Left renal cortex interstitium (tissue), 4 donors: Measurements from ENCODE around the gene COL18A1. TPM values are rescaled to one million over a fixed set of nuclear protein-coding genes. Genes with fewer than 3 reads are reported as not detected.
"Not testable (repeated sequence)": the region's sequence is repeated elsewhere in the genome, so short reads cannot be mapped to it uniquely, and the experiment has no call there.

Experiments
- DNase-seq, 4 donors: peaks; one replicate each; pipeline ENCODE4 v3.0.0-alpha.2; 2013; ENCODE audit warnings: low read depth in 4 of 4, low spot score in 2 of 4, missing footprints in 1 of 4
- polyA plus RNA-seq, 4 donors: library from polyadenylated mRNA; unstranded; fragments of 120-200 nt; gene quantifications; one replicate each; pipeline ENCODE4 v1.2.1, GENCODE V29; 2013; ENCODE audit not compliant: insufficient read length in 4 of 4

Gene COL18A1
- polyA plus RNA-seq, 4 donors, result 103 to 225 (median 190) TPM

DNA sequence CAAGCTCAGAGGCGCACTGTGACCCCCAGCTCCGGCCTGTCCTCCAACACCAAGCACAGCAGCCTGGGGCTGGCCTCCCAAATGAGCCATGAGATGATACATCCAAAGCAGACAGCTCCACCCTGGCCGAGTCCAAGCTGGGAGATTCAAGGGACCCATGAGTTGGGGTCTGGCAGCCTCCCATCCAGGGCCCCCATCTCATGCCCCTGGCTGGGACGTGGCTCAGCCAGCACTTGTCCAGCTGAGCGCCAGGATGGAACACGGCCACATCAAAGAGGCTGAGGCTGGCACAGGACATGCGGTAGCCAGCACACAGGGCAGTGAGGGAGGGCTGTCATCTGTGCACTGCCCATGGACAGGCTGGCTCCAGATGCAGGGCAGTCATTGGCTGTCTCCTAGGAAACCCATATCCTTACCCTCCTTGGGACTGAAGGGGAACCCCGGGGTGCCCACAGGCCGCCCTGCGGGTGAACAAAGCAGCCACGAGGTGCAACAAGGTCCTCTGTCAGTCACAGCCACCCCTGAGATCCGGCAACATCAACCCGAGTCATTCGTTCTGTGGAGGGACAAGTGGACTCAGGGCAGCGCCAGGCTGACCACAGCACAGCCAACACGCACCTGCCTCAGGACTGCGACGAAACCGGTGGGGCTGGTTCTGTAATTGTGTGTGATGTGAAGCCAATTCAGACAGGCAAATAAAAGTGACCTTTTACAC lies 108.2 kb downstream of the COL18A1 start:
- no peak for DNase-seq

DNA sequence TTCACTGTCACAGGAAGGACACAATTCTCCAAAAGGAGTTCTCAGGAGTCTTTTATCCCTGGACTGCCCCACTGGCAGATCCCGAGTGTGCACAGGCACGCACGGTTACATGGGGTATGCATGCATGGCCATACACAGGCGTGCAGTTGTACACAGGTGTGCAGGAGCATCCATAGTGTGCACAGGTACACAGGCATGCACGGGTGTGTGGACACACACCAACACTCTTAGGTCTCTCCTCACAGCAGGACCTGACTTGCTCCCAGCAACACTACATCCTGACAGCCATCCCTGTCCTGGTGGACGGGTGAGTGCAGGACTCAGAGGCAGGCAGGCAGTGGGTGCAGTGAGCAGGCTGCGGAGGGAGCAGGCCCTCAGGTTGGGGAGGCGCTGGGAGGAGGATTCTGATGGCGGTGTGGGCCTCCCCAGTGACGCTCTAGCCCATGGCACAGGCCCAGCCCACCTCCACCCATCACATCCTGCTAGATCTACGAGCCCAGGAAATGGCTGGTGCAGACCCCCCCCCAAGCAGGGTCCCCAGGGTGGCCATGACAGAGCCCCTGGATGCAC lies 108.9 kb downstream of the COL18A1 start:
- no peak for DNase-seq

DNA sequence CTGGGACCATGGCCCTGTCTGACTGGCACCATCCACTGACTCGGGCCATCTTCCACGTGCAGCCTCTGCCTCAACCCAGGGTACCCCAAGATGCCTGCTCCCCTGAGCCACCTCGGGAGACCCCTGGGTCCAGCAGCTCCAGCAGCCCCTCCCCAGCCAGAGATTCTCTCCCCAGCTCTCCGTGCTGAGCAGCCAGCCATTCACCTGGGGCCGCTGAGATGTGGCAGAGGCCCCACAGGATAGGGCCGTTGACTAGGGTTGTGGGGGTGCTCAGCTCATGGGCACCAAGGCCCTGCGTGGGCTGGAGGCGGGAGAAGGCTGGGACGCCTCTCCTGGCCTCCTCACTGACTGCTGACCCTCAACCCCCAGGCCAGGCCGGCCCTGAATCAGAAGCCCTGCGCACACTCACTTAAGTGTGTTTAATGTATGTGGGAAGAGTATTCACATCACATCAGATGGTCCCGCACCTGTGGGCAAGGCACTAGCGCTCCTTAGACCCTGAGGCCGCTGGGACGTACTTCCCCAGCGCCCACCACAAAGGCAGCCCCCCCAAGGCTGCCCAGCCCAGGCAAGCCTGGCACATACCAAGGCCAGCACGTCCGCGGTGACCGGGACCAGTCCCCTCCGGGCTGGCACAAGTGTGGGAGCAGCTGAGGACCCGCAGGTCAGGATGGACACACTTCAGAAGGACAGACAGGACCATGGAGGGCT lies 109.5 kb downstream of the COL18A1 start:
- DNase-seq, result no peak

DNA sequence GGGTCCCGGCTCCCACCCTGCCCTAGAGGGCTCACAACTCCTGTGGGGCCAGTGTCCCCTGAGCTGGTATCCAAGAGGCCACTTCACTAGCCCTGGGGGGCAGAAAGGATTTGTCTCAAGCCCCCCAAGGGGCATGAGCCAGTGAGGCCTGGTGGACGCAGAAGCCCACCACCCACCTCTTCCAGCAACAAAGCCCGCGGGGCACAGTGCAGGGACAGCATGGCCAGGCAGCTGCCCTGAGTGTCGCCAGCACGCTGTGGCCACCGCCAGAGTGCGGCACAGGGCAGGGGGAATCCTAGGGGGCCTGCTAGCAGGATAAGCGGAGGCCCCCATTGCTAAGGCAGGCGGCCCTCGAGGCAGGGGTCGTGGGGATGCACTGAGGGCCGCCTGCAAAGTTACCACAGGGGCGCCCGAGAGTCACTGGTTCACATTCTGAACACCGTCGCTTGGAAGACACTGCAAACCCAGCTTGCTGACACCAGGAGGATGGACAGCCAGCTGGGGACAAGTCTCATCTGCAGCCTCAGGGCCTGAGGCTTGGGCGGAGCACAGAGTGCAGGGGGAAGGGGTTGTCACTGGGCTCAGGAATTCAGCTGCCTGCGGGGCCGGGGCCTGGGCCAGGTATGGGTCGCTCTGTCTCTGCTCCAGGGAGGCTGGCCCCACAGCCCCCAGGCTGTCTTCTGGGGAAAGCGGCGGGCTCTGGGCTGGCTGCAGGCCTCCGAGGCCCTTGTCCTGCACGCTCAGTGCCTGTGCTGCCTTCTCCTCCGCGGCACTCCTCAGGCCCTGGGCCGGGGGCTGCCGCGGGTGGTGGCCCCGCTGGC lies 110.5 kb downstream of the COL18A1 start:
- no peak for DNase-seq

DNA sequence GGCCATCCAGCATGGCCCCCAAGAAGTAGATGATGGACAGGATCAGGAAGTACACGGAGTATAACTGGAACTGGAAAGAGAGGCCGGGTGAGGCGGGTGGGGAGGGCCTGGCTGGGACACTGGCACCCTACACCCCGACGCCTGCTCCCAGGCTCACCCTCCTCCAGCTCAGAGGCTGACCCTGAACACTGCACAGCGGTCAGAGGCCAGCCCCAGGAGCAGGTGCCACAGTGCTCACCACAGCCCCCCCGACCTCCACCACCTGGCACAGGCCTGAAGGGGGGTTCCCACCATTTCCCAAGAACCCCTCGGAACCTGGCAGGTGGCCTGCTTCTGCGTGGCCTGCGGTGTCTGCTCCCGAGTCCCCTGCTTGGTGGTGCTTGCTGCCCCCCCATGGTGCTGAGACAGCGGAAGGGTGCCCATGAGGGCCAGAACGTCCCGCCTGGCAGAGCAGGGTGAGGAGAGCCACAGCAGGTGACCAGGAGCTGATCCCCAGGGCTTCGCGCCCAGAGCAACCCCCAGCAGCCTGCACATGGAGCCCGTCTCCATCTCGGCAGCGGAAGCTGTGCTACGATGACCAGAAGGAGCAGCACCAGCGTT lies 111.2 kb downstream of the COL18A1 start:
- no peak for DNase-seq

DNA sequence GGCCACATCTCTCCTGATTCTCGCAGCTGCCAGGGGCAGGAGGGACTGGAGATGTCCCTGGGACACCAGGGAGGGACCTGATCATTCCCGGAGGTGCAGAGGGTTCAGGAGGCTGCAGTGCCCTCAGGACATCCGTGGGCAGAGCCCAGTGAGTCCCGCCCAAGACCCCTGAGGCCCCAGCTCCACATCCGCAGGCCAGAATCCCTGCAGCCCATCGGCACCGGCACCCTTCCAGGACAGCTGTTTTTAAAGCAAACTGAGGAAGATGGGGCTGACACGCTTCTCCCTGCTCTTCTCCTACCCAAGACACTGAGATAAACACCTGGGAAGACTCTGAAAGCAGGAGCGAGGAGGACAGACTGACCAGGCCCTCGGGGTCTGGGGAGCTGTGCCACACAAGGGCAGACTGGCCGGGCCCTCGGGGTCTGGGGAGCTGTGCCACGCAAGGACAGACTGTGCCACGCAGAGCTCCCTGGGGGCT lies 111.7 kb downstream of the COL18A1 start:
- DNase-seq, result no peak

DNA sequence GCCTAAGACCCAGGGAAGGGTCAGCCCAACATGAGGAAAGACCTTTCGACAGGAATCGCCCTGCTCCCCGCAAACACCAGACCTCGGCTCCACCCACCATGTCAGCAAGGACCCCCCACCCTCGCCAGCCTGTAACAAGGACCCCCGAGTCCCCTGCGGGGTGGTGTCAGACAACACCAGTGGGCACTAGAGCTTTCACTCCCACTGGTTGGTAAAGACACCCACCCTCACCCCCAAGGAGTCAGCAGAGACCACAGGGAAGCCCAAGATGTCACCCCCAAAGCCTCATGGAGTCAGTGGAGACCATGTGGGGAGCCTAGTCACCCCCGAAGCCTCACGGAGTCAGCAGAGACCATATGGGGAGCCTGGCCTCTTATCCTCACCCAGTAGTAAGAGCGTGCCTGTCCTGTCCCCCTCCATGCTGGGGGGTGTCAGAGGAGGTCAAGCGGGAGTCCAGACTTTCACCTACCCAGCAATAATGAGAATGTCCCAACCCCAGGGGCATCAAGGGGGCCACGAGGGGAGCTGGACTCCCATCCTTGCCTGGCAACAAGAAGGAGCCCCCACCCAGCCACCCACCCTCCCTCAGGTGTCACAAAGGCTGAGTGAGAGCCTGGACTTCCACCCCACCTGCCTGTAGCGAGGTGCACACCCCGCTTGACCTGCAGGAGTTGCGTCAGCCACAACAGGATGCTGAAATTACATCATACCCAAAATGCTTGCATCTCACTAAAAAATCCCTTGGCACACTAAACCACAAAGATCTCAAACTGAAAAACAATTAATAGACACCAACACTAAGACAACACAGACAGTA lies 112.5 kb downstream of the COL18A1 start:
- DNase-seq, result no peak

DNA sequence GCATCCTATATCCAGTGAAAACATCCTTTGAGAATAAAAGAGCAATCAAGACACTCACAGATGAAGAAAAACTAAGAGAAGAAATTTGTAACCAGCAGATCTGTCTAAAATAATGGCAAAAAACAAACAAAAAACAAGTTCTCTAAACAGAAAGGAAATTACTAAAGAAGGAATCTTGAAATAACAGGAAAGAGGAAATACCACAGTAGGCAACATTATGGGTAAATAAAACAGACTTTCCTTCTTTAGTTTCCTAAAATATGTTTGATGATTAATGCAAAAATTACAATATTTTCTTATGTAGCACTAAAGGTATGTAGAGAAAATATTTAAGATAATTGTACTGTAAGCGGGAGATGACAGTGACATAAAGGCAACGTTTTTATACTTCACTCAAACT lies 113.8 kb downstream of the COL18A1 start:
- DNase-seq, result no peak

DNA sequence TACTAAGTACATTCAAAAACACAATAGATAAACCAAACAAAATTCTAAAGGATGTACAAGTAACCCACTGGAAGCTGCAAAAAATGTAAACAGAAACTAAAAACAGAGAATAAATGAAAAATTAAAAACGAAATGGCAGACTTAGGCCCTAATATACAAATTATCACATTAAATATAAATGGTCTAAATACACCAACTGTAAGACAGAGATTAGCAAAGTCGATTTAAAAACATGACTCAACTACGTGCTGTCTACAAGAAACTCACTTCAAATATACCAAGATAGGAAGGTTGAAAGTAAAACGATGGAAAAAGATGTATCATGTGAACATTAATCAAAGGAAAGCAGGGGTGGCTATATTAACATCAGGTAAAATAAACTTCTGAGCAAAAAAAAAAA lies 114.2 kb downstream of the COL18A1 start:
- no peak for DNase-seq

DNA sequence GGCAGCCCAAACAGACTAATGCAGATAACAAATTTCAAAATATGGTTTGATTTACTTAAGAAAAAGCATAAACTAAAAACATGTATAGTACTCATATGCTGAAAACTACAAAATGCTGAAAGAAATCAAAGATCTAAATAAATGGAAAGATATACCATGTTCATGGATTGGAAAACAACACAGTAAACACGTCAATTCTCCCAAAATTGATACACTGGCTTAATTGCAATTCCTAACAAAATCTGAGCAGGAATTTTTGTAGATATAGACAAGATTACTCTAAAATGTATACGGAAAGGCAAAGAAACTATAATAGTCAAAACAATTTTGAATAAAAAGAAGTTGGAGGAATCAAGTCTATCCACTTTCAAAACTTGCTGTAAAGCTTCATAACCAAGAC lies 116.3 kb downstream of the COL18A1 start:
- DNase-seq, result no peak

DNA sequence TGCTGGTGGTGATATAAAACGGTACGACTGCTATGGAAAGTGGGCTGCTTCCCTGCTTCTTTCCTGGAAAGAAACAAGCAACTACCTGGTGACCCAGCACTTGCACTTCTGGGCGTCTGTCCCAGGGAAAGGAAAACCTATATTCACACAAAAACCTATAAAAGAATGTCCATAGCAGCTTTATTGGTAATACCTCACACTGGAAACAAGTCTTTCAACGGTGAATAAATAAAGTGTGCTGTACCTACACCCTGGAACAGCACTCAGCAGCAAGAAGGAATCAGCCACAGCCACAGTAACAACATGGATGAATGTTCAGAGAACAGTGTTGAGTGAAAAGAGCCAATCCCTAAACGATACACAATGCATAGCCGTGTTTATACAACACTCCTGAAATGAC lies 117.4 kb downstream of the COL18A1 start:
- DNase-seq, result no peak

DNA sequence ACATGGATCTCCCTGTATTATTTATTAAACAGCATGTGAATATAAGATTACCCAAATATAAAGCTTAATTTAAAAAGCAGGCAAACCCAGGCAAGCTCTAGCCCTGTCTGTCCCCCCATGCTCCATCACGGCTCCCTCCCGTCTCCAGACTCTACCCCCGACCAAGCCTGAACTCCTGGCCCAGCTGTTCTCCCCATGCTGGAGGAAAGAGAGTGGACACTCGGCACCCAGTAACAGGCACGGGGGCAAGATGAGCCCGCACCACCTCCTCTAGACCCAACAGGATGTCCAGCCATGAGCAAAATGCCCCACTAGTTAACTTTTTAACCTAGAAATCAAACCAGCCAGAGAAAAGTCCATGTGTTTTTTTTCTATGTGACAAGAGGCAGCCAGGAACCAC lies 118.0 kb downstream of the COL18A1 start:
- no peak for DNase-seq

DNA sequence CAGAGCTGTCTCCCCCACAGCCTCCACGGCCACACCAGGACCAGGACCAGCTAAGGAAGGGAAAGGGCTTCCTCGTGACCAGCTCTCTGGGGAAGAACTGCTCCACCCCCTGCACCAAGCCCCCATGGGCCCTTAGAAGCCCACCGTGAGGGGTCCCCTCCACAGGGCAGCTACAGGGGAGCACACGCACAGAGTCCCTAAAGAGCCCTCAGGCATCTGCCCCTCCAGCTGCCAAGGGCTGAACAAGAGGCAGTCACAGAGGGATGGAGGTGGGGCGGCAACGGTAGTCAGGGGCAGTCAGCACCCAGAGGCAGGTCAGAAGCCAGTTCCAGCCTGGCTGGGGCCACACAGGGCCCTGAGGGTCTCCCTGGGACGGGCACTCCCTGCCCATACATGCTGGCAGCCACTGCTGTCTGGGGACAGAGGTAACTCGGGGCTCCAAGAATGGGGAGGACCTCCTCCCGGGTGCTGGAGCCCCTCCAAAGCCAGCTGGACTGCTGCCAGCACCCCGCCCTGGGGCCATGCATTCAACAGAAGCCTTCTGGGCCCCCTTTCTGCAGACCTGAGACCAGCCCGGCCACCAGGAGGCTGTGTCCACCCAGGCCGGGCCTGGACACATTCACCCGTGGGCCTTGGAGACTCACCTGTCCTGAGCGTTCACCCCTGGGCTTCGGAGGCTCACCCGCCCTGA lies 118.6 kb downstream of the COL18A1 start:
- DNase-seq, result no peak

DNA sequence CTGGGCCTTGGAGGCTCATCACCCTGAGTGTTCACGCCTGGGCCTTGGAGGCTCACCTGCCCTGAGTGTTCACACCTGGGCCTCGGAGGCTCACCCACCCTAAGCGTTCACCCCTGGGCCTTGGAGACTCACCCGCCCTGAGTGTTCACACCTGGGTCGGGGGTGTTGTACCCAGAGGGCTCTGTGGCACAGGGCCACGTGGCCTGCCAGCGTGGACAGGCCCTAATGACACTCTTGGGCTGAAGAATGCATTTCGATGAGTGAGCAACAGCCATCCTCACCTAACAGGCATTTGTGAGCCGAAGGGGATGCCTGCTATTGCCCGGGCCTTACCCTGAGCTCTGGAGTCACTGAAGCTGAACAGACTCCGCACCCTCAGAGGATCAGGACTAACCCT lies 119.8 kb downstream of the COL18A1 start:
- DNase-seq, result no peak

DNA sequence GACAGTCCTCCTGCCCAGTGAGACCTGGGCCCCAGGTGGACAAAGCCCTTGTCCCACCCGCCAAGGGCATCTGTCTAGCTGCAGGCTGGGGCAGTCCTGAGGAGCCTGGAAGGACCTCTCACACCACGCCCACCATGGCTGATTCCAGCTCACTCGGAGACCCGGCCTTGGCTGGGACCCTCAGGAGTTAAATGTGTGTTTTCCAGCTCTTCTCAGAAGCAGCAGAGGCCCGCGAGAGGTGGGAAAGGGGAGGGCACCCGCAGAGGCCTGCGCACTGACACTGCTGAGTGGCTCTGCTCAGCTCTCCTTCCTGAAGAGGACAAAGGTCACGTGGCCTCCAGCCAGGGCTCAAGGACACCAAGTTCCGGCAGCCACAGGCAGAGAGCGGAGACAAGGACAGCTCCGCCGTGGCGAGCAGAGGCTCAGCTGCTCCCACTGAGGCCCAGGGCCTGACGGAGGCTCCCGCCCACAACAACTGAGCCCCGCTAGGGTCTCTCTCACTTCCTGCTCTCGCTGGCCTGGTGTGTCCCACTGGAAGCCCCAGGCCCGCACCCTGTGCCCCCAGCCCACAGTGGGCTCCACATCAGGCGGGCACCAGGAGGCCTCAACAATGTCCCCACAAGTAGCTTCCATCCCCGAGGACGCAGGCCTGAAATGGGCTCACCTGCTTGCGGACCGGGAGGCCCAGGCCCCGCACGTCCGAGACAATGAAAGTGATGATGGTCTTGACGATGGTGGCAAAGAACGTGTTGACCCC lies 120.4 kb downstream of the COL18A1 start:
- DNase-seq, result no peak

DNA sequence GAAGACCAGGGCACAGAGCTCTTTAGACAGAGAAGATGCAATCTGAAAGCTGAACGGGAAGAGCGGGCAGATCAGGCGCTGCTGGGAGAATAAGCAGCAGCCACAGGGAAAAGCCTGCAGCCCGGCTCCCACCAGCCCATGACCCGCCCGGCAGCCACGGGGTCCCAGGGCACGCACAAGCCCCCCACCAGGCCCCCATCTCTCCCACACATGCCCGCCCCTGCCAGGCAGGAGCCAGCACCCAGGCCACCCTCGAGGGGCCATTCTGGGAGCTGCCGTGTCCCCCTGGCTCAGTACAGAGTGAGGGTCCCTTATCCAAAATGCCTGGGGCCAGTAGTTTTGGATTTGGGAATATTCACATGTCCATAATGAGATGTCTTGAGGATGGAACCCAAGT lies 120.9 kb downstream of the COL18A1 start:
- DNase-seq, result no peak

DNA sequence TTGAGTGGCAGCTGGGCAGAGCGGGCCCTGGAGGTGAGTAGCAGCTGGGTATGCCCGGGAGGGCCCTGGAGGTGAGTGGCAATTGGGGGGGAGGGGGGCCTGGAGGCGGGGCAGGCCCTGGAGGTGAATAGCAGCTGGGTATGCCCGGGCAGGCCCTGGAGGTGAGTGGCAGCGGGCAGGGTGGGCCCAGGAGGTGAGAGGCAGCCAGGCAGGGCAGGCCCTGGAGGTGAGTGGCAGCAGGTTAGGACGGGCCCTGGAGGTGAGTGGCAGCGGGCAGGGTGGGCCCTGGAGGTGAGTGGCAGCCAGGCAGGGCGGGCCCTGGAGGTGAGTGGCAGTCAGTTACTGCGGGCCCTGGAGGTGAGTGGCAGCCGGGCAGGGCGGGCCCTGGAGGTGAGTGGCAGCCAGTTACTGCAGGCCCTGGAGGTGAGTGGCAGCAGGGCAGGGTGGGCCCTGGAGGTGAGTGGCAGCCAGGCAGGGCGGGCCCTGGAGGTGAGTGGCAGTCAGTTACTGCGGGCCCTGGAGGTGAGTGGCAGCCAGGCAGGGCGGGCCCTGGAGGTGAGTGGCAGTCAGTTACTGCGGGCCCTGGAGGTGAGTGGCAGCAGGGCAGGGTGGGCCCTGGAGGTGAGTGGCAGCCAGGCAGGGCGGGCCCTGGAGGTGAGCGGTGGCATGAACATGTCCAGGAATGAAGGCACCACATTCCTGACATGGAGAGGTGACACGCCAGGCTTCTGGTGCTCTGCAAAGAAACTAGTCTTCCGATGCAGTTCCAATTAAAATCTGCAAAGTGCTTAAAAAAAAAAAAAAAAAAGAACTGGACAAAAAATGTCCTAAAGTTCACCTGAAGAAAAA lies 122.4 kb downstream of the COL18A1 start:
- DNase-seq, result not testable (repeated sequence)
